HG03103 (cell line): ENCODE measurements around the gene YWHAQ.
"Not testable (repeated sequence)": the region's sequence is repeated elsewhere in the genome, so short reads cannot be mapped to it uniquely, and the experiment has no call there.

Experiments
- ATAC-seq: cut with Tn5 transposase; IDR thresholded peaks from one replicate; pipeline ENCODE4 v1.9.1; 2021; ENCODE audit warnings: low read depth; ENCODE audit not compliant: unreplicated experiment

Gene YWHAQ

DNA sequence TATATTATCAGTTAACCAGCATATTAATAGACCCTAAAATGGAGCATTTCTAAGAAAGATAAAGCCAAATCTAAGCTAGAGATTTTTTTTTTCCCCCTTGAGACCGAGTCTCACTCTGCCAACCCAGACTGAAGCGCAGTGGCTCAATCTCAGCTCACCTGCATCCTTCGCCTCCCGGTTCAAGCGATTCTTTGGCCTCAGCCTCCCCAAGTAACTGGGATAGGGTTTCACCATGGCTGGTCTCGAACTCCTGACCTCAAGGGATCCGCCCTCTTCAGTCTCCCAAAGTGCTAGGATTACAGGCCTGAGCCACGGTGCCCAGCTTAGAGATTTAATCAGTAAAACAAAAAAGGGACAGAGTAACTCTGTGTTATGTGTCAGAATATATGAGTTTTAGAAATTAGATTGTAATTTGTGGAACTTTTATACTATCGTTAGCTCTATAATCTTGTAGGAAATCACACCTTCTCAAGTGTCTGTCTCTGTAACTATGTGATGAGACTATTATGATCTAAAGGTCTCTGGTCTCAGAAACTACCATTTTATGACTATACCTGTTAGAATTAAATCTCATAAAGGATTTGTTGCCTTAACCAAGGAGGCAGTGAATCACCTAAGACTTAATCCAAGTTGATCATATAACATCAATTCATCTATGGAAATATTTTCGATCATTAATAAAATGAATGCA is 34.0 kb downstream of the YWHAQ start:
- ATAC-seq, result no peak

DNA sequence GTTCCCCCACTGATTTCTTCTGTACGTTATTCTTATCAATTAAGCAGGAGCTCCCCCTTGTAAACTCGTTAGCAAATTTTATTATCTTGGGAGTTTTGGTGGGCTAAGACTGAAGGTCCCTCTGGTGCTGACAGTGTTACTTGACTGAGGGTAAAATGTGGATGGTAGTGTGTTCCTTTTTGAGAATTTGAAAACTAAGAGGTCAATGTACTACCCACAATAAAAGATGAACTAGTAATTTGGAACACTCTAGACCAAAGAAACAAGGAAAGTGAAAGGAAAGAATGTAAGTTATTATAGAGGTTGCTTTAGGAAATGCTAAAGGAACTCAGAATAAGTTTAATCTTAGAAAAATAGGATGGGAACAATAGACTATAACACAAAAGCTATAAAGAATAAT is 35.1 kb downstream of the YWHAQ start:
- no peak for ATAC-seq

DNA sequence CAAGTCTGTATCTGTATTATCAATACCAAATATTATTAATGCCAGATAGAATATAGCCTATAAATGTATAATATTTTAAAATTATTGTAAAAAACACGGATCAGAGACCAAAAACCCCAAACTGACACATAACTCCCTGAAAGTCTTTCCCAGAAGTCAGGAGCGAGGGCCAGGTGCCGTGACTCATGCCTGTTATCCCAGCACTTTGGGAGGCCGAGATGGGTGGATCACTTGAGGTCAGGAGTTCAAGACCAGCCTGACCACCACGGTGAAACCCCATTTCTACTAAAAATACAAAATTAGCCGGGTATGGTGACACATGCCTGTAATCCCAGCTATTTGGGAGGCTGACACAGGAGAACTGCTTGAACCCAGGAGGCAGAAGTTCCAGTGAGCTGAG is 35.5 kb downstream of the YWHAQ start:
- not testable (repeated sequence) for ATAC-seq

DNA sequence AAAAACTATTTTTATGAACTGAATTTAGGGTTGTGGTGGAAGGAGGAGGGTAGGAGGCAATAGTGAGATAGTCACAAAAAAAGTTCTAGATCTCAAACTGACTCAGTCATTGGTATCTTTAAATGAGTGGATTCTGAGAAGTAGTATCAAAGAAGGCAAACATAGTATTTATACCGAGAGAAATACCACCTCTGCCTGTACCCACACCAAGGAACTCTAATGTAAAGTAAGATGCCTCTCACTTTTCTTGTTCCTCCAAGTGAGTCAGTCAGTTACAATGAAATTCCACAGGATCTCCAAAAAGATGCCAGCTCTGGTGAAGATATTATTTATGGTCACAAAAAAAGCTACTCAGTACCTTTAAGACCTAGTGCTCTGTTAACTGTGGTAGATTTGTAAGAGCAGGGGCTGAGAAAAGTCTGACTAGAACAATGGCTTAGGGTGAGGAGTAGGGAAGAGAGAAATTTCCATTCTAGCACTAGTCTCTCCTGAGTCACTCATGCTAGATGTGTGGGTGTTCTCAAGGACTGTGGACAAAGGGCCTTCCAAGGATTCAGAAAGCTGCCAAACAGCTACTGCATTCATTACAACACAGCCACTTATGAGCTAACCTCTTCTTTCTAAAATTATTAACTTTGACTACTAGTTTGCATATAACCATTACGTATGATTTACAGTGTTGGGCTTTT is 36.3 kb downstream of the YWHAQ start:
- ATAC-seq, result no peak

DNA sequence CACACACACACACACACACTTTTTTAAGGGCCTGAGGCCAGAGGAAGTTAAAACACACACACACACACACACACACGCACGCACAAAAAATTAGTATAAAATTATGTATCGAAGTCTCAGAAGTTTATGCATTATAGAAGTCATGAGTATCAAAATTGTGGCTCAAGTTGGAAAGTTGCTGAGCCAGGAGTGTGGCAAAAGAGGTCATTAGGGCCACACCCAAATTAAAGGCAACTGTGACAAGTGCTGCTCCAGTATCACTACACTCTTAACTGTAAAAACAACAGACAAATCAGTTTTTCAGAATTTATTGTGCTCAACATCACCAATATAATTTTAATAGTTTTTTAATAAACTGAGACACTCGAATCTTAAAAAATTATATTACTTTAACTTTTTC is 36.9 kb downstream of the YWHAQ start:
- no peak for ATAC-seq

DNA sequence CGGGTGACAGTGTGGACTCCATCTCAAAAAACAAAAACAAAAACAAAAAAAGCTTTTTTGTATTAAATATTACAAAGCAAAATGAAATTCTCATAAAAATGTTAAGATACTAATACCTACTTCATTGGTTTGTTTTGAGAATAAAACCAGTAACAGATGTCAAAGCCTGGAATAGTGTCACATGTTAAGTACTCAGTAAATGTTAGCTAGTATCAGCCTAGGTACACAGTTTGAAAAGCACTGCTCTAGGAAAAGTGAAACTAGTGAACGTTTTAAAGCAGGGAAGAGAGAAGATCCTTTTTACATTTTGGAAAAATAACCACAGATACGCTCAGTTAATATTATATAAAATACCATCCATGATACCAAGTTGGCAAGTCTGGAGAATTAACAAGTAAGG is 38.1 kb downstream of the YWHAQ start:
- ATAC-seq, result no peak

DNA sequence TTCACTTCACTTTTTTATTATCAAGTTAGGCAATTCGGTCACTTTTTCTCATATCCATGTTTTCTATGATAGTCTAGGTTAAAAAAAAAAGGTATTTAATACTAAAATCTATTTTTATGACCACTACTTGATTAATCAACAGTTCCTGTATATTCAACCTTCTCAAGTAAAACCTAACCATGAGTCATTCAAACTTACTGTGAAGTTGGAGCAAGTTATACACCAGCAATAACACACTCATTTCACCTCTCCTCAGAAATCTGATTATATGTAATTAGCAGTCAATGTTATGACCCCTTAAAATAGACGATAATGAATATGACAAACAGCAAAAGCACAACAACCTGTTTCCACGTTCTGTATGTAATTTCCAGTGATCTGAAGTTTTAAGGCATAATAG is 40.2 kb downstream of the YWHAQ start:
- ATAC-seq, result no peak

DNA sequence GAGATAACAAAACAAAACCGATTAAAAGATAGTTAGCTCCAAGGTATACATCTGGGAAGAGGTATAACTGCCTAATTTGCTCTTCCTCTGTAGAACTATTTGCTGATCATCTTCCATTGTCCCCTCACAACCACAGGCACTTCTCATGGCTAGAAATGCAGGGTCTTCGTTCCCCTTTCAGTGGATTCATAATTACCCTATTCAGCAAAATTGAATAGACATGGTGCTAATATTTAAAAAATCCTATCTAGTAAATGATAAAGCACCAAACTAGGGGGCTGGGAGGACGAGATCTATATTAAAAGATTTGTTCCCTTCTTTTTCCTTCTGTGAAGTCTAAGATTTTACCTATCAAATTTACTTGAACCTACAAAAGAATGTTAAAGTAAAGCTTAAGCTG is 44.3 kb downstream of the YWHAQ start:
- ATAC-seq, result no peak

DNA sequence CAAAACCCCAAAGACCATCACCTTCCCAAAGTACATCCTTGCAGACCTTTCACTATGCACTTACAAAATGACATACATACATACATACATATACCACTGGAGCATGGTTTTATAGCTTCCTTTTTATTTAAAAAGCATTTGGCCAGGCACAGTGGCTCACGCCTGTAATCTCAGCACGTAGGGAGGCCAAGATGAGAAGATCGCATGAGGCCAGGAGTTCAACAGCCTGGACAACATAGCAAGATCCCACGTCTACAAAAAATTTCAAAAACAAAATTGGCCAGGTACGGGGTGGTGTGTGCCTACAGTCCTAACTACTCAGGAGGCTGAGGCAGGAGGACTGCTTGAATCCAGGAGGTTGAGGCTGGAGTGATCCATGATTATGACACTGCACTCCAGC is 45.3 kb downstream of the YWHAQ start:
- no peak for ATAC-seq

DNA sequence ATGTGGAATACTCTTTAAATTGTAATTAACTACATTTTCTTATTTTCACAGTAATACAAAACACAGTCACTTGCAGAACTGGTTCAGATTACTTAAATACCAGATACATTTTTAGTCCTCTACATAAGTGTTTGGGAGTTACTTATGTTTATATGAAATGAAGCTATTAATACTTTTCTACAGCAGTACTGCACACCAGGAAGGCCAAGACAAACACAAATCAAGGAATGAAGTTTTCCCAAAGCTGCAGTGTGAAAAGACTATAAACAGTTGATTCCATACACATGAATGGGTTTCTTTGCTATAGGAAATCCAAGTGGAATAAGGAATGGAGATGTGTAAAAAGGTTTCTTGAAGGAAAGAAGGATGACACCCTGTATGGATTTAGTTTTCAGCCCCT is 45.9 kb downstream of the YWHAQ start:
- ATAC-seq, result not testable (repeated sequence)

DNA sequence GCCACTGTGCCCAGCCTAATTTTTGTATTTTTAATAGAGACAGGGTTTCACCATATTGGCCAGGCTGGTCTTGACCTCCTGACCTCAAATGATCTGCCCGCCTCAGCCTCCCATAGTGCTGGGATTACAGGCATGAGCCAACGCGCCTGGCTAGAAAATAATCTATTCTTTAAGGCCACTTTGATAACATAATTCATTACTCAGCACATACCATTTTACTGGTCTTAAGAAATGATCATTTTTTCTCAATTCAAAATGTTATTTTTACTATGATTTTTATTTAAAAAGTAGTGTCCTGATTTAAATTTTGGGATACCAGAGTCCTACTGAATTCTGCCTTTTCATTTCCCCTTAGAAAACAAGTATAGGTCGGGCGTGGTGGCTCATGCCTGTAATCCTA is 48.2 kb downstream of the YWHAQ start:
- no peak for ATAC-seq

DNA sequence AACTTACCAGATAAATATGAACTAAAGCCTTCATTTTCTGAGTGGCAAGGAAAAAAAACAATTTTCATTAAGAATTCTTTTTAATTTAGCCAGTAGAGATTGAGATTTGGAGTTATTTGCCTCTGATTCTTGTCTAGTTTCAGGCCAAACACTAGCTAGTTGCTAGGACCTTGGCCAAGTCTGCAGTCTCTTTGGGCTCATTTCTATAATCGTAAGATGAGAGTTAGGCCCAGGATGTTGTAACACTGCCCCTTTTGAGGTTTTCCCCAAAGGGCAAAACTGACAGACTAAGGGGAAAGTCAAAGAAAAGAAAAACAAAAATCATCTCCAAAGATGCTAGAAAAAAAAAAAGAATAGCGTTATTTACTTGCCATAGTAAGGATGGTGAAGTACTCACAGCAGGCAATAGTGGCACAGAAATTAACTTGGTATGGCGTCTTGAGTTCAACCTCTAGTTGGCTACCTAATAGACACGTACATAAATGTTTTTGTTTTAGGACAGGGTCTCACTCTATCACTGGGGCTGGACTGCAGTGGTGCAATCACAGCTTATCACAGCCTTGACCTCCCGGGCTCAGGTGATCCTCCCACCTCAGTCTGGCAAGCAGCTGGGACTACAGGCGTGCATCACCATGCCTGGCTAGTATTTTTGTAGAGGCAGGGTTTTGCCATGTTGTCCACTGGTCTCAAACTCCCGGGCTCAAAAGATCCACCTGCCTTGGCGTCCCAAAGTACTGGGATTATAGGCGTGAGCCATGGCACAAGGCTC is 52.1 kb downstream of the YWHAQ start:
- no peak for ATAC-seq

DNA sequence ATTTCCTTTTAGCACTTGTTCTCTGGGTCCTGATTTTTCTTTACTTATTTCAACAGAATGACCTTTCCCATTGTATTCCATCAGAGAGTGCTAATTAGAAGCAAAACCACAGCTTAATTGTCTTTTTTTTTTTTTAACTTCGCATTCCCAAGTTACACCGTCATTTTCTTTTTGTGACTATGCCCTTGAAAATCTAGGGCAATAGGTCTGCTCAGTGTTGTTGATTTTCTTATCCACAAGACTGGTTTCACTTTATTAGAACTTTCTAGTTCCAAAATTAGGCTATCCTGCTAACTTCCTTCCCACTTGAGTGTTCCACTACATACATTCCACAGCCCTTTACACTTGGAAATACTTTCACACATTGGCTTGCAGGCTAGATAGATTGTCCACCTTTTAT is 56.5 kb downstream of the YWHAQ start:
- no peak for ATAC-seq

DNA sequence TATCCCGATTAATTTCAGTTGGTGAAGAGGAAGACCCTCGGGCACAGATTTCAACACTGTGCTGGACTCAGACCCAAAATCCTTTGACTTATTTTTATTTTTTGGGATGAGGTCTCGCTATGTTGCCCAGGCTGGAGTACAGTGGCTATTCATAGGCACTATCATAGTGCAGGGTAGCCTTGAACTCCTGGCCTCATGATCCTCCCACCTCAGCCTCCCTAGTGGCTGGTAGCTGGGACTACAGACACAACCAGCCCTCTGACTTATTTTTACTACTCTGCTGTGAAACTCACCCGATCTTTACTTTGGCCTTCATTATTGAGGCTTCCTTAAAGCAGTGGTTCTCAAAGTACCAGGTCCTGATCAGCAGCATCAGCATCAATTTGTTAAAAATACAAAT is 57.0 kb downstream of the YWHAQ start:
- no peak for ATAC-seq

DNA sequence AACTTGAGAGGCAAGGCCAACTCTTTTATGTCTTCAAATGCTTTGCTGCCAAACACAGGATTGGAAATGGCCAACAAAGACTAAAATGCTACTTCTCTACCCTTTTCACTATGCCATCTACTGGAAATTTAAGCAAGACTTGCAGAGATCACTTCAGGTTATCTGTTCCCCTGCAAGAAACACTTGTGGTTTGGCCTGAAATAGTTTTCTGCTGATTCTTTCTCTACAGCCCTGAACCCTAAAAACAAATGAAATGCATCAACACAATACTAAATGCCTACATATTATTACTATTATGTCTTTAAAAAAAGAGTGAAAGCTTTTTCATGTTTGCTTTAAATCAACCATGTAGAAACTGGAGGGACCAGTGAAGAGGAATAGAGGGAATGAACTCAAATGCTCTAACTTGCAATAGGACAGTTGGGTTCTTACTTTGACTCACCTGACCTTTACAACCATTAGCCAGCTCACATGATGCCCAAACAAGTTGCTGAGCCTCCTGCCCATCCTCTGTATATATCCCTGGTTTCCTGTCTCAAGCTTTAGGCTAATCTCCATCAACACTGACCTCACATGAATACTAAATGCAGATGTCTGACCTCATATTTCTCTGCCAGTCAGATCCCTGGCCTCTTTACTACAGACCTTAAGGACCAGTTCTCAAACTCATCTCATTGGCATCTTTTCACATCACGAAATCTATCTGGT is 57.6 kb downstream of the YWHAQ start:
- no peak for ATAC-seq

DNA sequence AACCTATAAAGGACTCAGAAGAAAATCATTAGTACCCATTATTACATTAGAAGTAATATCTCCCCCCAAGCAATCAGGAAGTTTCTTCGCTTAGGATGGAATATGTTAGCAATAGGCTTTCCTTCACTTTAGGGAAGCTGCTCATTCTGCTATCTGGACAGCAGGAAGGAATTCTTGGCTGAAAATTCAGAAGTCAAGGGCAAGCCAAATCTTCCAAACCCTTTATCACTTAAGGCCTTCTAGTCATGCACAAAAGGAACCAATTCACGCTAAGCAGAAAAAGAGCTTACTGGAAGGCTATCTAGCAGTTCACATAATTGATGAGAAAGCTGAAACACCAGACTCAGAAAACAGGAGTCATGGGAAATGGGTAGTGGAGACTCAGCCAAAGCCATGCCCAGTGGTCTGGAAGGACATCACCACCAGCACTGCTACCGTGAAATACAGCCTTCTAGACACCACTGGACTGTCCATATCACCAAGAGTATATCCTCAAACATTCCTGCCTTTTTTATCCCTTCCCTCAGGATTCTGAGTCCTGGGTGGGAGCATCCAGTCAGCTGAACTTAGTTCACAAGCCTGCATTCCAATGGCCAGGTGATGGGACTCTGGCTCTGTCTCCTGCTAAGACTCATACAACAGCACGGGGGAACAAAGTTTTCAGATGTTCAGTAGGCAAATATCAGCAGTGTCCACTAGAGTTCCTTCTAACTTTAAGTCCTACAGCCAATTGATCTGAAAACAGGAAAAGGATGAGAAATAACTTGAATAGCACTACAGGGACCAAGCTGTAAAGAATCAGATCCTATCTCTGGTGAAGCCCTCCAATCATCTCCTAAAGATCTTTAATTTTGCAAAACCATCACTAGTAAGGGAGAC is 60.4 kb downstream of the YWHAQ start:
- no peak for ATAC-seq

DNA sequence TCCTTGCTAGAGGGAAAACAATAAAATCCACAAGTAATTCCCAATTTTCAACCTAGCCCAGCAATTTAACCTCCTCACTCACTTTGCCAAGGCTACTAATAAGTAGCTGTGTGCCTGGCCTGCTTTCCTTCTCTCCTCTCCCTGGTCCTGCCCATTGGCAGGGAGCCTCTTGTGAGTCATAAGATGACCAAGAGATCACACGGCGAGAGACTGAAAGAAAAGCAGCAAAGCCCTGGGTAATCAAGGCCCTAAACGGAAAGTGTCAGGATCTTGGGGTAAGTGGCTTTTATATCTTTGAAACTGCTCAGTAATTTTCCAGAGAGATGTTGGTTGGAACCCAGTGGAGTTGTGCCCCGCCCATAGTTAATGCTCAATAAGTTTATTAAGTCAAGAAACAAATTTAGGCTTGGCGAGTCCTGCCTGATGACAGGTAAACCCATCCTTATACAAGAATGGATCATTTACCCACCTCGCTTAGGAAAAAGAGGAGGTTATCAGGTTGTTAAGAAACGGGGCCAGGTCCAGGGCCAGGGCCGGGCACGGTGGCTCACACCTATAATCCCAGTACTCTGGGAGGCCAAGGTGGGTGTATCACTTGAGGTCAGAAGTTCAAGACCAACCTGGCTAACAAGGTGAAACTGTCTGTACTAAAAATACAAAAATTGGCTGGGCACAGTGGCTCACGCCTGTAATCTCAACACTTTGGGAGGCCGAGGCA is 65.2 kb downstream of the YWHAQ start:
- ATAC-seq, result no peak

DNA sequence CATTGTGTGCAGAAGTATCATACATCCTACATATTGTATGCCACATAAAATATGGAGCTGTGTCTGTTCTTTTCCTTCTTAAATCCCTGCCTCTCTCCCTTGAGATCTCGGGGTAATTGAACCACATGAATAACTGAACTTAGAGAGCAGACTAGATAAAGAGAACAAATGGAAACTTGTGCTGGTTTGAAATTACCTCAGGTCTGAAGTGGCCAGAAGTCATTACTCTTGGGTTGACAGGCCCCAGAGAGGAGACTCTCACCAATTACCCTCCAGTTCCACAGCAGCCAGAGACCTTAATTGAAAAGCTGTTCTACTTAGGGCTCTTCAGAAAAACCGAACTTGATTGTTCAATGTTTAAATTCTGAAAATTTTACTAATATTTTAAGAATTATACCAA is 70.2 kb downstream of the YWHAQ start:
- no peak for ATAC-seq

DNA sequence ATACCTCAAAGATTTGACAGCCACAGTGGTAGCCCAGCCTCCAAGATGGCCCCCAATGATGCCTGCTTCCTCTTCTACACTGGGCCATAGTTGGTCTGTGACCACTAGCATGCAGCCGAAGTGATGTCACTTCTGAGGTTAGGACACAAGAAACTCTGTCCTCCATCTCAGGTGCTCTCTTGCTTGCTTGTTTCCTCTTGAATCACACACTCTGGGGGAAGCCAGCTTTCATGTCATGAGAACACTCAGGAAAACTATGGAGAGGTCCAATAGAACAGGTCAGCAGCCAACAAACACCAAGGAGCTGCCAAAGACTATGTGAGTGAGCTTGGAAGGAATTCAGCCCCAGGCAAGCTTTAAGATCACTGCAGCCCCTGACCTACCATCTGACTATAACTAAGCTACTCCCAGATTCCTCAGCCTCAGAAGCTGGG is 71.8 kb downstream of the YWHAQ start:
- ATAC-seq, result no peak
